ENCODE data around the gene ZFP92.

GRCh38 chrX:153405426-153405825 lies 5.8 kb upstream of the ZFP92 start:
- TF ChIP-seq CTCF (IDR thresholded peaks at IDR 0.05) (no peak), POLR2A (IDR thresholded peaks at IDR 0.05) (no peak), POLR2AphosphoS5 (IDR thresholded peaks at IDR 0.05) (no peak)
